LHCN-M2 (cell line): Measurements from ENCODE around the gene MR1. TPM values are rescaled to one million over a fixed set of nuclear protein-coding genes. Genes with fewer than 3 reads are reported as not detected.

ENCODE experiments used
- DNase-seq: peaks from one replicate; pipeline ENCODE4 v3.0.0-alpha.2; 2012; ENCODE audit warnings: low read depth
- total RNA-seq: library from RNA; depleted of rRNA; stranded (reverse); fragments of >200 nt; gene quantifications from 2 replicates; pipeline ENCODE4 v1.2.3, GENCODE V29; 2014

The MR1 gene
- total RNA-seq, 1 experiment from 2014 or later: 16.5 TPM

GRCh38 chr1:181062836-181063428 is 29.1 kb downstream of the MR1 start:
- DNase-seq: peak; percentile 84

GRCh38 chr1:181064011-181064623 is 30.3 kb downstream of the MR1 start:
- no peak for DNase-seq

GRCh38 chr1:181064702-181065101 is 30.9 kb downstream of the MR1 start:
- DNase-seq: no peak

GRCh38 chr1:181073638-181074037 is 39.9 kb downstream of the MR1 start:
- no peak for DNase-seq

- no peak for DNase-seq
These were observed 42.1 kb downstream of the MR1 start for GRCh38 chr1:181075766-181076350.

GRCh38 chr1:181076852-181077251 is 43.1 kb downstream of the MR1 start:
- DNase-seq: no peak

GRCh38 chr1:181077576-181078242 is 43.9 kb downstream of the MR1 start:
- peak; percentile 57 for DNase-seq

- DNase-seq: no peak
These were observed 45.6 kb downstream of the MR1 start for GRCh38 chr1:181079382-181079781.

GRCh38 chr1:181079920-181080319 is 46.1 kb downstream of the MR1 start:
- no peak for DNase-seq

GRCh38 chr1:181080556-181080955 is 46.8 kb downstream of the MR1 start:
- no peak for DNase-seq

- no peak for DNase-seq
These were observed 47.6 kb downstream of the MR1 start for GRCh38 chr1:181081395-181081794.

GRCh38 chr1:181083842-181084605 is 50.2 kb downstream of the MR1 start:
- DNase-seq: peak; percentile 85

- no peak for DNase-seq
These were observed 50.8 kb downstream of the MR1 start for GRCh38 chr1:181084606-181084969.

GRCh38 chr1:181086091-181086490 is 52.3 kb downstream of the MR1 start:
- DNase-seq: no peak

GRCh38 chr1:181086926-181087325 is 53.1 kb downstream of the MR1 start:
- peak; percentile 73 for DNase-seq

- peak; percentile 58 for DNase-seq
These were observed 53.7 kb downstream of the MR1 start for GRCh38 chr1:181087400-181087901.

- DNase-seq: peak; percentile 99
These were observed 54.6 kb downstream of the MR1 start, which contains the start of gene IER5 for GRCh38 chr1:181088079-181089016. TSS of gene IER5 (plus strand) at chr1:181088700. CDS start at chr1:181088903, 203 bp downstream.

GRCh38 chr1:181089017-181089675 is 55.4 kb downstream of the MR1 start:
- DNase-seq: no peak

- DNase-seq: no peak
These were observed 56.1 kb downstream of the MR1 start for GRCh38 chr1:181089676-181090544.
